HepG2 (cell line): ENCODE measurements around the gene TBX6. TPM values are rescaled to one million over a fixed set of nuclear protein-coding genes. Genes with fewer than 3 reads are reported as not detected.
A peak's percentile ranks its signal among the peaks of the same experiment; 100 is the strongest.

Experiments used
- AGO2 ChIP-seq: fragments of 200-400 bp; formaldehyde crosslinking; optimal IDR thresholded peaks from 2 replicates; pipeline ENCODE3; 2017; ENCODE audit warnings: mild to moderate bottlenecking, low read depth, low read length, moderate library complexity
- HOMEZ ChIP-seq: IDR thresholded peaks from 2 replicates; pipeline ENCODE4 v1.6.1; 2016; ENCODE audit warnings: low read depth
- IRF1 ChIP-seq: sonication (generic); formaldehyde crosslinking; IDR thresholded peaks from 2 replicates; pipeline ENCODE4 v1.4.0; 2020; ENCODE audit warnings: low read depth, mild to moderate bottlenecking, missing genetic modification reagents
- IRF9 ChIP-seq: sonication (generic); formaldehyde crosslinking; IDR thresholded peaks from 2 replicates; pipeline ENCODE4 v1.8.0; 2022; ENCODE audit warnings: missing genetic modification reagents, mild to moderate bottlenecking, borderline replicate concordance
- KLF12 ChIP-seq: sonication (generic); formaldehyde crosslinking; IDR thresholded peaks from 2 replicates; pipeline ENCODE4 v1.4.0; 2020; ENCODE audit warnings: missing genetic modification reagents, borderline replicate concordance
- MIER2 ChIP-seq: IDR thresholded peaks from 2 replicates; pipeline ENCODE4 v1.6.1; 2016; ENCODE audit warnings: missing biosample characterization, missing genetic modification reagents
- MLX ChIP-seq: IDR thresholded peaks from 2 replicates; pipeline ENCODE4 v1.6.1; 2016
- MZF1 ChIP-seq: sonication (generic); formaldehyde crosslinking; IDR thresholded peaks from 2 replicates; pipeline ENCODE4 v1.8.1; 2023; ENCODE audit warnings: mild to moderate bottlenecking, missing genetic modification reagents, borderline replicate concordance
- NCOA2 ChIP-seq: sonication (generic); formaldehyde crosslinking; IDR thresholded peaks from 2 replicates; pipeline ENCODE4 v1.8.0; 2022; ENCODE audit warnings: inconsistent platforms
- RFXAP ChIP-seq: sonication (generic); formaldehyde crosslinking; IDR thresholded peaks from 2 replicates; pipeline ENCODE4 v1.4.0; 2020; ENCODE audit warnings: missing genetic modification reagents, borderline replicate concordance
- SATB2 ChIP-seq: sonication (generic); formaldehyde crosslinking; IDR thresholded peaks from 2 replicates; pipeline ENCODE4 v1.5.0; 2020; ENCODE audit warnings: missing genetic modification reagents
- SNAI1 ChIP-seq: sonication (generic); formaldehyde crosslinking; IDR thresholded peaks from 2 replicates; pipeline ENCODE4 v1.5.0; 2020; ENCODE audit warnings: mild to moderate bottlenecking, missing genetic modification reagents, borderline replicate concordance
- SRSF4 ChIP-seq: fragments of 200-400 bp; formaldehyde crosslinking; IDR thresholded peaks from one replicate; pipeline ENCODE4 v1.6.1; 2018; ENCODE audit warnings: mild to moderate bottlenecking, low read depth, low read length, moderate library complexity; ENCODE audit not compliant: poor library complexity, severe bottlenecking
- TEAD2 ChIP-seq: sonication (generic); formaldehyde crosslinking; IDR thresholded peaks from 2 replicates; pipeline ENCODE4 v1.9.0; 2021; ENCODE audit warnings: missing genetic modification reagents
- USF2 ChIP-seq, 2 experiments: sonication (generic) in 1 of 2; formaldehyde crosslinking in 1 of 2; IDR thresholded peaks; 2 replicates each; pipeline versions ENCODE4 v1.5.1 to v1.6.1; 2011 to 2020; ENCODE audit warnings: borderline replicate concordance in 1 of 2, low read depth in 1 of 2, low read length in 1 of 2, mild to moderate bottlenecking in 1 of 2, missing genetic modification reagents in 1 of 2, moderate library complexity in 1 of 2
- YEATS4 ChIP-seq: sonication (generic); formaldehyde crosslinking; IDR thresholded peaks from 2 replicates; pipeline ENCODE4 v1.4.0; 2020; ENCODE audit warnings: missing genetic modification reagents, borderline replicate concordance
- ZBTB1 ChIP-seq: sonication (generic); formaldehyde crosslinking; IDR thresholded peaks from 2 replicates; pipeline ENCODE4 v1.4.0; 2020; ENCODE audit warnings: missing genetic modification reagents, borderline replicate concordance
- ZBTB7A ChIP-seq: sonication (generic); formaldehyde crosslinking; IDR thresholded peaks from 2 replicates; pipeline ENCODE4 v1.8.0; 2022; ENCODE audit warnings: mild to moderate bottlenecking, missing genetic modification reagents
- ZBTB8A ChIP-seq: sonication (generic); formaldehyde crosslinking; IDR thresholded peaks from 2 replicates; pipeline ENCODE4 v1.4.0; 2020; ENCODE audit warnings: mild to moderate bottlenecking, low read depth, missing genetic modification reagents, borderline replicate concordance
- ZEB1 ChIP-seq: IDR thresholded peaks from 2 replicates; pipeline ENCODE4 v1.6.1; 2012; ENCODE audit warnings: mild to moderate bottlenecking, low read depth, inconsistent platforms; ENCODE audit not compliant: insufficient replicate concordance
- ZNF224 ChIP-seq: sonication (generic); formaldehyde crosslinking; IDR thresholded peaks from 2 replicates; pipeline ENCODE4 v1.5.0; 2020; ENCODE audit warnings: mild to moderate bottlenecking, missing genetic modification reagents
- ZNF253 ChIP-seq: sonication (generic); formaldehyde crosslinking; IDR thresholded peaks from 2 replicates; pipeline ENCODE4 v1.8.0; 2022; ENCODE audit warnings: mild to moderate bottlenecking, missing genetic modification reagents, borderline replicate concordance
- ZNF260 ChIP-seq: sonication (generic); formaldehyde crosslinking; IDR thresholded peaks from 2 replicates; pipeline ENCODE4 v1.4.0; 2020; ENCODE audit warnings: missing genetic modification reagents, low read depth, mild to moderate bottlenecking, borderline replicate concordance
- ZNF33A ChIP-seq: sonication (generic); formaldehyde crosslinking; IDR thresholded peaks from 2 replicates; pipeline ENCODE4 v1.5.1; 2020; ENCODE audit warnings: missing genetic modification reagents, mild to moderate bottlenecking, moderate library complexity, borderline replicate concordance
- polyA plus RNA-seq, 8 experiments: library from polyadenylated mRNA; depleted of rRNA in 3 of 8; stranded (reverse) in 7 of 8; unstranded in 1 of 8; fragments of >200 nt; fragmentation: Illumina TruSeq in 4 of 8; extraction: Trizol in 4 of 8; gene quantifications; 2 replicates each; pipeline versions ENCODE4 v1.2.1 to v1.2.3, GENCODE V29; 2011 to 2016; ENCODE audit warnings: low read depth in 4 of 8, missing spikeins in 1 of 8, mixed read lengths in 1 of 8; ENCODE audit not compliant: insufficient read depth in 1 of 8
- total RNA-seq, 5 experiments: library from RNA; depleted of rRNA; stranded (reverse); fragments of >200 nt; fragmentation: Illumina TruSeq; extraction: Trizol; gene quantifications; 2 replicates each; pipeline ENCODE4 v1.2.3, GENCODE V29; 2016; ENCODE audit warnings: low read depth in 1 of 5

Gene TBX6
- total and polyA plus RNA-seq, 2 of the 13 experiments (the other 11 are each of a cell fraction or from before 2014, with no cell fraction given), result 0.24 to 0.42 TPM

GRCh38 chr16:30076276-30076791 lies 15.4 kb downstream of the TBX6 start (continued):
- TF ChIP-seq ZNF253 (CRISPR knock-in tag) (no peak), RFXAP (CRISPR knock-in tag) (peak; percentile 10; the same call in 1 of the 2 replicates), MZF1 (no peak), ZNF260 (CRISPR knock-in tag) (no peak), AGO2 (peak; percentile 52), NCOA2 (CRISPR knock-in tag) (no peak), IRF1 (0 out of 2 replicates have a peak, but pooled peaks have one; percentile 37), IRF9 (CRISPR knock-in tag) (no peak), ZNF33A (CRISPR knock-in tag) (no peak), MLX (CRISPR knock-in tag) (no peak), ZNF224 (CRISPR knock-in tag) (0 out of 2 replicates have a peak, but pooled peaks have one; percentile 11), MIER2 (CRISPR knock-in tag) (no peak), SNAI1 (CRISPR knock-in tag) (no peak), SATB2 (CRISPR knock-in tag) (no peak), SRSF4 (no peak), HOMEZ (no peak), ZBTB1 (CRISPR knock-in tag) (no peak), USF2 (IDR thresholded peaks at IDR 0.05; ENCODE audit: low read depth, low read length) (no peak), USF2 (CRISPR knock-in tag; IDR thresholded peaks at IDR 0.05; ENCODE audit: borderline replicate concordance) (no peak), ZBTB8A (no peak), TEAD2 (CRISPR knock-in tag) (no peak), KLF12 (0 out of 2 replicates have a peak, but pooled peaks have one; percentile 14), YEATS4 (CRISPR knock-in tag) (no peak), ZBTB7A (CRISPR knock-in tag) (no peak; the same call in 1 of the 2 replicates), ZEB1 (no peak)
